HK-2 (cell line): ENCODE results near the gene ENKUR.
A peak's percentile ranks its signal among the peaks of the same experiment; 100 is the strongest.
"Not testable (repeated sequence)": the region's sequence is repeated elsewhere in the genome, so short reads cannot be mapped to it uniquely, and the experiment has no call there.

Experiments used
- DNase-seq: peaks from one replicate; pipeline ENCODE4 v3.0.0-alpha.2; 2018; ENCODE audit not compliant: unreplicated experiment

The ENKUR gene

DNA sequence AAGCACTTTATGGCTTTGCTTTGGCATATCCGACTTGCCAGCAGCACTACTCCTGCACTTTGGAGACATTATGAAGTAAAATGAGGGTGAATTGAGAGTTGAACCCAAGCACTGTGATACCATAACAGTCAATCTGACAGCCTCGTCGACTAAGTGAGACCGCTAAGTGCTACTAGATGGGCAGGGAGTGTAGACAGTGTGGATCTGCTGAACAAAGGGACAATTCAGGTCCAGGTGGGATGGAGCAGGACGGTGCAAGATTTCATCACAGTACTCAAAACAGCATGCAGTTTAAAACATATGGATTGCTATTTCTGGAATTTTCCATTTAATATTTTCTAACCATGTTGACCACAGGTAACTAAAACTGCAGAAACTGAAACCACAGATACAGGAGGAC is 42.8 kb downstream of the ENKUR start:
- DNase-seq, result no peak

DNA sequence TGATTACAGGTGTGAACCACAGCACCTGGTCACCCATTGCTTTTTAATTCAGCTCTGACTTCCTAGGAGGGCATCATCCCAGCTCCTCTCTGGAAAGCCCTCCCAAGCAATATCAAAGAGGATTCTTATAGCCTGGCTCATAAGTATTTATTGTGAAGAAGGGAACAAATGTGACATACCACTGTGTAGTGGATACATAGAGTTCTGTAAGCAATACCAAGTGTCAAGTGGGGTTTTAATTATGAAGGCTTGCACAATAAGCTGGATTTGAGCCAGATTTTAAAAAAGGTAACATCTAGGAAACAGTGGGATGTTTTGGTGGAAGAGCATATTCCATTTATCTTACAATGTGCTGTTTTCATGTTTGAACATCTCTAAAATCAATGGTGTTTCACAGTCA is 44.6 kb downstream of the ENKUR start:
- DNase-seq, result no peak

- no peak for DNase-seq
Observed at GRCh38 chr10:24969841-24970281, 46.1 kb downstream of the ENKUR start.

DNA sequence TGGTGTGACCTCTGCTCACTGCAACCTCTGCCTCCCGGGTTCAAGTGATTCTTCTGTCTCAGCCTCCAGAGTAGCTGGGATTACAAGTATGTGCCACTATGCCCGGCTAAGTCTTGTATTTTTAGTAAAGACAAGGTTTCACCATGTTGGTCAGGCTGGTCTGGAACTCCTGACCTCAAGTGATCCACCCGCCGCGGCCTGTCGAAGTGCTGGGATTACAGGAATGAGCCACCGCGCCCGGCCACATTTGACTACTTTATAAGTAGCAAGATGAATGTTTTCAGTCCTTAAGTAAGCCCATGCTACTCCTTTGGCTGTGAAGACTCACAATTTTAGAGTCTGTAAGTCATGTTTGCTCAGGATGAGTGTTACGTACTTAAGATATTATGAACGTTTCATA is 47.0 kb downstream of the ENKUR start:
- not testable (repeated sequence) for DNase-seq

GRCh38 chr10:24968349-24968748 is 47.6 kb downstream of the ENKUR start:
- no peak for DNase-seq

DNA sequence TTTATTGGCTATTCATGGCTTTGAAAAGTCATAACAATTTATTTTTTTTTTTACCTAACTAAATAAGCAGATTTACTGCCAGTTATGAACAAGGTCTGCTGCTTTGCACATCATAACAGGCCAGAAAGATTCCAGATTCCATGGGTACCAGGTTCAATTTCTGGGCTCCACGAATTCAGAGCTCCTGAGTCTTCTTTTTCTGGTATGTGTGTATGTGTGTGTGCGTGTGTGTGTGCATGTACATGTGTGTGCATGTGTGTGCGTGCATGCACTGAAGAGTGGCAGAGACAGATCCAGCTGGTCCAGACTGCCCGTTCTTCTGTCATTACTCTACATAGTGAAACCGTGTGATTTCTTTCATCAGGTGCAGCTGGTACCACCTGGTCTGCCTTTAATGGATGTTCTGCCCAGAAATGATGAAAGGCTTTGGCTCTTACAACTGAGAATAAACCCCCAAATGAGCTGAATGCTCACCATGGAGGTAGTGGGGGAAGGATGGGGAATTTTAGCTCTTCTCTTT is 48.9 kb downstream of the ENKUR start:
- no peak for DNase-seq

- DNase-seq, result no peak
Observed at GRCh38 chr10:24965051-24965450, 50.9 kb downstream of the ENKUR start.

- no peak for DNase-seq
Observed at GRCh38 chr10:24963521-24964041, 52.4 kb downstream of the ENKUR start.

DNA sequence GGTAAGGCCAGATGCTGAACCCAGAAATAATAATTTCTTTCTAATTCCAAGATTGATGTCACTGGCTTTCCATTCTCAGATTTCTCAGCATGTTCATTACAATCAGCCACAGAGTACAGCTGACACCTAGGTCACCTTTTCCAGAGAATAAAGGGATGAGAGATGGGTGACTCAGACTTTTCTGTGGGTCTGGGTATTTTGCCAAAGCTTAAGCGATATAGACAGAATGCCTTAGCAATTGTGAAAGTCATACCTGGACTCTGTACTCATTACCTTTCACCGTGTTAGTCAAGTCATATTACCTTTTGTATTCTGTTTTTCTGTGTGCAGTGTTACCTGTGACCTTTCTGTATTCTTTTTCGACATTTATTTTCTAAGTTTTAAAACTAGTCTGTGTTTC is 53.0 kb downstream of the ENKUR start:
- DNase-seq, result no peak

DNA sequence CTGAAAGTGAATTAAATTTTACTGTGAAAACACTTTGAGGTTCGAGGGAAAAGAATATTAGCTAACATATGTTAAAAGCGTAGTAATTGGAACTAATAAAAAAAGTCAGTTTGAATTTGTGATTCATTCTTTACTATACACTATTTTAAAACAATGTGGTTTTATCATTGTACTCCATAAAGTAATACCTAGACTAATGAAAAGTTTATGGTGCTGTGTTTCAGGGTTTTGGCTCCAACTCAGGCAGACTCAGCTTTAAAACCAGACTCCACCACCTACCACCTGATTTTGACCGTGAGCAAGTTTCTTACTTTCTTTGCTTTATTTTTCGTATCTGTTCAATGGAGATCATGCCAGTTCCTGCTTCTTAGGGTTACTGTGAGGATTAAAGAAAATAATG is 54.4 kb downstream of the ENKUR start:
- DNase-seq, result no peak

GRCh38 chr10:24959382-24959730 is 56.6 kb downstream of the ENKUR start:
- DNase-seq, result no peak

DNA sequence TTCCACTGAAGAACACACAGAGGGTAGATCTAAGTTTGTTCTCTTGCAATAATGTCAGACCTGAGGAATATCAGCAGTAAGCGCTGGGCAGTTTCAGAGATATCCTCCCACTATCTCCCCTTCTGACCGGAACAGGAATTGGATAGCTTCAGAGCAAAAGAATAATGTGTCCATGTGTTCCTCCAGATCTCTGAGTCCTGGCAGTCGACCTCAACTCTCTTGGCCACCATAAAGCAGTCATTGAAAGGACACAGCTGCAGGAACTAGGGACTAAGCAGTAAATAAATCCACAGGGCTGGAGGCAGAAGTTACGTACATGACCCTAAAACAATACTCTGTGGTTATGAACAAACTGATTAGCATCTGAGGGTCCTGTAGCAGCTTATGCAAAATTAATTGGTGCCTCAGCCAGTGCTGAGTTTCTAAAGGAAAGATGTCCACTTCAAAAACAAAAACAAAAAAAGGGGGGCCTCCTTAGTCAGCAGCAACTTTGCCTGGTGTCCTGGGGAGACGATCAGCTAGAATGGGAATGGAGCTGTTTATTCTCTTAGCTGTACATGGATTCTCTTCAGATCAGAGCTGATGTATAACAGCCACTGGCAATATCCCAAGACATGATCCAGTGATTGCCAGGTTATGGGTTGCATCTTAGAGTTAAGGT is 57.1 kb downstream of the ENKUR start:
- DNase-seq, result no peak

GRCh38 chr10:24958091-24958720 is 57.8 kb downstream of the ENKUR start:
- no peak for DNase-seq

DNA sequence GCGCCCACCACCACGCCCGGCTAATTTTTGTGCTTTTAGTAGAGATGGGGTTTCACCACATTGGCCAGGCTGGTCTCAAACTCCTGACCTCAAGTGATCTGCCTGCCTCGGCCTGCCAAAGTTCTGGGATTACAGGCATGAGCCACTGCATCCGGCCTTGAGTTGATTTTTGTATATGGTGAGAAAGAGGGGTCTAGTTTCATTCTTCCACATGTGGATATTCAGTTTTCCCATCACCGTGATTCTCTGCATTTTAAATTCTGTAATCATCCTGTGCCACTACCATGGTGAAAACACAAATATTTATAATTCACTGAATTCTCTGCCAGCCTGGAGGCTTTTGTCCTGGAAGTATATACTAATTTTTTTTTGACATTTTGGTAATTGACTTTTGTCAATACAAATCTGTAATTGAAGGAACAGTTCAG is 58.3 kb downstream of the ENKUR start:
- DNase-seq, result not testable (repeated sequence)

DNA sequence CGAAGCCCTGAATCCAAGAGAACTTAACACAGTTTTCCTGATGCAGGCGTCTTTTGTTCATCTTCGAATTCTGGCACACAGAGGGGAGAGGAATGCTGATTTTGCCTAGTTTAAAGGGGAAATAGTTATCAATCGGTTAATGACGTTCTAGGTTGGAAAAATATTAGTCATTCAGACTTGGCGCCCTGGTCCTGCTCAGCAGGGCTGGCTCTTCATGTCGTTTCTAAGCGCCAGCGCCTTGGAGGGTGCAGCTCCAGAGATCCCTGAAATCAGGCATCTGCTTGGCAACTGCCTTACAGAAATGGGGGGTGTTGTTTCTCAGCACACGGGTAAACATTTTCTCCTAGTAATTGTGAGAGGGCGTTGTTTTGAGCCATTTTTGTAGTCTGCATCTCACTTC is 62.3 kb downstream of the ENKUR start:
- no peak for DNase-seq

- peak; percentile 51 for DNase-seq
Observed at GRCh38 chr10:24952707-24953645, 63.0 kb downstream of the ENKUR start.

DNA sequence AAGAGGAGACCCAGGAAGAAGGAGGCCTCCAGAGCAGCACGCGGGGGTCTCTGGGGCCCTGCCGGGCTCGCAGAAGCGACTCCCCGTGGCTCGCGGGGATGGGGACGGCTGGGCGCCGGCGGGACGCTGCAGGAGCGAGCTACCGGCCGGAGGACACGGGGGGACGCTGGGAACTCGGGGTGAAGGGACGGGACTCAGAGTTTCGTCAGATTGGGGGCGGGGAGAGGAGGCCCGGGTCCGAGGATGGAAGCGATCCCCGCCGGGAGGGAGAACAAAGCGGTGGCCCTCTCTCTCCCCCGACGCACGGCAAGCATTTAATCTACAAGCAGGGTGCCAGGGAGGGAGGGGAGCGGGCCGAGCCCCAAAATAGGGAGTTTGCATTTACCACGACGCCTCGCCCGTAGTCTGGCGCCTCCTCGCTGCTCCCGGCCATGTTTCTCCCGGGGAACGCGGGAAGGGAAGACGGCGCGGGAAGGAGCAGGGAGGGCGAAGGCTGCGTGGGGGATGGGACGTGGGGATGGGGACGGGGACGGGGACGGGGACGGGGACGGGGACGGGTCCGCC is 63.7 kb downstream of the ENKUR start, which contains the start of gene PRTFDC1:
Gene PRTFDC1, minus strand, starts transcription at position 464 of the 564 bp plus-strand sequence. Its CDS starts 31 bp downstream, at position 433.
- no peak for DNase-seq

DNA sequence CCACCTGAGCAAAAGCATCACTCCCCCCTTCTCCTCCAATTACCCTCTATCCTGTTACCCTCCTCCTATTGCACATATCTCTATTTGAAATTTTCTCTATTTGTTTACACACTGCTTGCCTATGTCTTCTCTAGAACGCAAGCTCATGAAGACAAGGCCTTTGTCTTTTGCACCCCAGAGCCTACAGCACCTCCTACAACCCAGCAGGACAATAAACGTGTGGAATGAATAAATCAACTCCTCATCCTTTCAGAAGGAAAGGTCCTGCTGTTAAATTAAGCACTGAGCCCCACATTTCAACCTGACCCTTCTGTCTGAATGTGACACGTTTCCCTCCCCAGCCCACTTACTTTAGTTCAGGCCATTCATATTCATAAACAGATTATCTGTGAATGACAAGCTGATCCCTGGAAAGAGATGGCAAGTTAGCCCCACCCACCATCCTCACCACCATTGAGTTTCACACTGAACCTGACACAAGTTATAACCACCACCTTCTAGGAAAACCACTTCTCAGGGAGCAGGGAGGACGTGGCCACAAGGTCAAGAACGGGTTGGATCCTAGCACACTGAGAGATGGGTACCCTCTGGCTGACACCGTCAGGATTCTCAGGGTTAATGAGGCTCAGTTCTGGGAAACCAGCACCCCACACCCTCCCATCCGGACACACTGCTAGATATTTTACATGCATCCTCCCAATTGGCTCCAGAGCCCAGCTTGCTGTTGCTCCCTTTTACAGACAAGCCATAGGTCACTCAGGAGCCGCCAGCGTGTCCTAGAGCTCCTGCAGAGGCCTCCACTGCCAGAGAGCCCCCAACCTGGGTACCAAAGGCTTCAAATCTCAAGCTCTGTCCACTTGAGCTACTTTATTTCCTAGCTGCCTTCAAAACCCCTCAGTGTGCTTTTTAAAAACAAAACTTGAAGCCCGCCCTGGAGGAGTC is 64.5 kb downstream of the ENKUR start:
- peak; percentile 30 for DNase-seq

DNA sequence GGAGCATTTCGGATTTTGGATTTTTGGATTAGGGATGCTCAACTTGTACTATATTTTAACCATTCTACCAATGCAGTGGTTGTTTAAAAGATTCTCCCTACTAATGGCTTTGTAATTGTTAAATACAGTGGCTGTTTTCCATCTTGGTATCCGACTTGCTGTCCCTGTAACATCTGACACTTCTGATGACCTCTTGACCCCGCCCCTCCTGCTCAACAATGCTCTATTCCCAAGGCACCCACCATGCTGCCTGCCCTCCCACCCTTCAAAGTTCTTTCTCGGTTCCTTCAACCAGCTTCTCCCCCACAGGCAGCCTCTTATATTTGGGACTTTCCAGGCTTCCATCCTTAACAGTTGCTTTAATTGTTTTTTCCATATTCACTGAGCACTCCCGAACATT is 65.5 kb downstream of the ENKUR start:
- DNase-seq, result no peak

- no peak for DNase-seq
Observed at GRCh38 chr10:24949616-24950015, 66.3 kb downstream of the ENKUR start.
